ENCODE results near the gene SLC6A11.

- TF ChIP-seq CTCF (conservative IDR thresholded peaks at IDR 0.05; ENCODE audit: low read length) (peak; percentile 81), EZH2phosphoT487 (IDR thresholded peaks at IDR 0.05; ENCODE audit: borderline replicate concordance, low read depth, low read length) (no peak)
Measured at GRCh38 chr3:10883478-10884234, 67.6 kb downstream of the SLC6A11 start.

Data from OCI-LY7 (cell line).